Left forelimb (tissue), 1 donor: ENCODE results near the gene PARD6B.
"Not testable (repeated sequence)": the region's sequence is repeated elsewhere in the genome, so short reads cannot be mapped to it uniquely, and the experiment has no call there.

Experiments used
- DNase-seq: peaks from one replicate; pipeline ENCODE4 v3.0.0-alpha.2; 2018; ENCODE audit warnings: low spot score

The PARD6B gene

GRCh38 chr20:50799890-50800550 is 68.6 kb downstream of the PARD6B start:
- DNase-seq: no peak

- DNase-seq: not testable (repeated sequence)
These were observed 69.8 kb downstream of the PARD6B start for GRCh38 chr20:50800986-50801746.

DNA sequence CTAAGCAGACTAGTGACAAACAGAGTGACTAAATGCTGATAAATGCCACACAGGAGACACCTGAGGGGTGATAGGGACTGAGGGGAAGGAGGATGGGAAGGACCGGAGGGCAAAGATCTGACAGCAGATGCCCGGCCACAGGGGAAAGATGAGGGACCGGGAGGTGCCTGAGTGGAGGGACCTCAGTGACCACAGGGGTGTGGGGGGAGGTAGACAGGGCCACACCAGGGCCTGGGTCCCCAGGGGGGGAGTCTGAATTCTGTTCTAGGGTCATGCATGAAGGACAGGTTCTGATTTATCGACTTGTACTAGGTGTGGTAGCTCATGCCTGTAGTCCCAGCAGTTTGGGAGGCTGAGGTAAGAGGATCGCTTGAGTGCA is 70.4 kb downstream of the PARD6B start:
- DNase-seq: no peak

DNA sequence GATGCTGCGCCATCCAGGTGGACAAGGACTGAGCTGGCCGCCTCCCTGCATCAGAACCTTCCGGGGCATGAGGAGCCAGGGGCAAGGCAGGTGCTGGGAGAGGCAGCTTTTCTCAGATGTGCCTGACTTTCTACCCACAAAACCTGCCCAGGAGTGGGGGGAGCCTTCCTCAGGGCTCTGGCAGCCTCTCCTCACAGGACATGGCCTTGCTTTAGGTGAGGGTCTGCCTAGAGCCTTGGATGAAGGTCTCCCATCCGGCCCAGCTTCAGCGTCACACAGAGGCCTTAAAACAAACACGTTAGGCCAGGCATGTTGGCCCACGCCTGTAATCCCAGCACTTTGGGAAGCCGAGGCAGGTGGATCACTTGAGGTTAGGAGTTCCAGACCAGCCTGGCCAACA is 70.9 kb downstream of the PARD6B start:
- no peak for DNase-seq

DNA sequence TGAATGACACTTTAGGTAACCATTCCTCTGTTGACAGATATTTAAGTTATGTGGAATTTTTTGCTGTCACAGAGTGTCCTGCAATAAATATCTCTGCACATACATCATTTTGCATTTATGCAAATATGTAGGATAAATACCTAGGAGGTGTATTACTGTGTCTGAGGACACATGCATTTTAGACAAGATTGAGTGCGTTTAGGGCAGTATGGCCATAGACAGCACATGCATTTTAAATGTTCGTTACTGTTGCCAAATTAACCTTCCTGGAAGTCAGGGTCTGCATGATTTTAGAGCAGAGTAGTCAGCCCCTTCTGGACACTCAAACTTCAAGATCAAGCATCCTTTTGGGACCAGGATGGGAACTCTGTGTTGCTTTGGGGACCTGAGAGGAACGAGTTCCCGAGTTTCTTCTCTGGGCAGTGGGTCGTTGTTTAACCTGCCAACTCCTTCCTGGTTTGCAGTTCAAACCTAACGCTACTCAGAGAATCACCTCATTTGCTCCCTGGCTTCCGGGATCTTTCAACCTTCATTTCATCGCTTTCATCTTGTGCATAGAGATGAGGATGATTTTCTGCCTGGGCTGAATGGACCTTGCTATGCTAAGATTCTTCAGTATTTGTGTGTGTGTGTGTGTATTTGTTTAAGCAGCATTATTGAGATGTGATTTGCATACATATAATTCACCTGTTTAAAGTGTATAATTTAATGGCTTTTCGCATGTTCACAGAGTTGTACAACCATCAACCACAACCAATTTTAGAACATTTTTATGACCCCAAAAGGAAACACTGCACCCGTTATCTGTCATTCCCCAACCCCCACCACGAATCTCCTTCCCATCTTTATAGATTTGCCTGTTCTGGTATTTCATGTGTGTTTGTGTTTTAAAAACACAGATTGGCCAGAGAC is 73.3 kb downstream of the PARD6B start:
- DNase-seq: no peak

GRCh38 chr20:50805349-50805684 is 73.9 kb downstream of the PARD6B start:
- no peak for DNase-seq

DNA sequence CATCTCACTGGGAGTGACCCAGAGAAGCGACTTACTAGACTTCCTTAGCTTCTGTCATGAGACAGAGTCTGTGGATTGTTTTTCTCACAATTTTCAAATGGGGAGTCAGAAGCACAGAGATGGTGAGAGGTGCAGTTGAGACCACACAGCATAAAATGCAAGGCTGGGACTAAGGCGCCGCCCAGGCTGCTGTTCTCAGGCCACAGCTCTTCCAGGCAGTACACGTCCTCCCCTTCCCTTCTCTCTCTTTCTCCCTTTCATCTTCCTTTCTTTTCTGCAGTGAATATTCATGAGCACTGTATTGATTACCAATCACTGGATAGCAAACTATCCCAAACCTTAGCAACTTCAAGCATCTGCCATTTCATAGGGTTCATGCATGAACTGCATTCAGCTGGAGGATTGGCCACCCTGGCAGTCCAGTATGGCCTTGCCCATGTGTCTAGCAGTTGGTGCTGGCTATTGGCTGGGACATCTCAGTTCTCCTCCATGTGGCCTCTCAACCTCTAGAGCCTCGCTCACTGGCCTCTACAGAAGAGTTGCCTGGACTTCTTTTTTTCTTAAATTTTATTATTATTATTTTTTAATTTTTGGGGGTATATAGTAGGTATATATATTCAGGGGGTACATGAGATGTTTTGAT is 74.9 kb downstream of the PARD6B start:
- DNase-seq: no peak
